ACC112 (cell line): ENCODE measurements around the gene EPG5.
"Not testable (repeated sequence)": the region's sequence is repeated elsewhere in the genome, so short reads cannot be mapped to it uniquely, and the experiment has no call there.

Experiments used
- H2AFZ ChIP-seq: fragments of 200-600 bp; sonication (generic); one replicate; pipeline ENCODE4 v1.6.0; 2017; ENCODE audit warnings: antibody characterized with exemption, low read length; ENCODE audit not compliant: unreplicated experiment
- H3K27ac ChIP-seq: fragments of 200-600 bp; sonication (generic); 2 replicates; pipeline ENCODE4 v1.5.1; 2014; ENCODE audit warnings: low read depth, mild to moderate bottlenecking, antibody characterized with exemption, low read length, moderate library complexity
- H3K27me3 ChIP-seq: fragments of 200-600 bp; sonication (generic); 2 replicates; pipeline ENCODE4 v1.6.1; 2014; ENCODE audit warnings: mild to moderate bottlenecking, antibody characterized with exemption, low read length, moderate library complexity, mixed read lengths; ENCODE audit not compliant: insufficient read depth
- H3K36me3 ChIP-seq: fragments of 200-600 bp; sonication (generic); 2 replicates; pipeline ENCODE4 v1.6.1; 2016; ENCODE audit warnings: mild to moderate bottlenecking, antibody characterized with exemption, low read length, moderate library complexity, mixed read lengths; ENCODE audit not compliant: insufficient read depth
- H3K4me1 ChIP-seq: fragments of 200-600 bp; sonication (generic); one replicate; pipeline ENCODE4 v1.6.1; 2016; ENCODE audit warnings: low read length, mixed read lengths; ENCODE audit not compliant: insufficient read depth, unreplicated experiment, control insufficient read depth
- H3K4me3 ChIP-seq: fragments of 200-600 bp; sonication (generic); 2 replicates; pipeline ENCODE4 v1.5.1; 2014; ENCODE audit warnings: mild to moderate bottlenecking, low read depth, low read length
- H3K79me2 ChIP-seq: fragments of 200-600 bp; sonication (generic); one replicate; pipeline ENCODE4 v1.6.0; 2016; ENCODE audit warnings: low read length; ENCODE audit not compliant: control insufficient read depth, unreplicated experiment, insufficient read depth

Gene EPG5

DNA sequence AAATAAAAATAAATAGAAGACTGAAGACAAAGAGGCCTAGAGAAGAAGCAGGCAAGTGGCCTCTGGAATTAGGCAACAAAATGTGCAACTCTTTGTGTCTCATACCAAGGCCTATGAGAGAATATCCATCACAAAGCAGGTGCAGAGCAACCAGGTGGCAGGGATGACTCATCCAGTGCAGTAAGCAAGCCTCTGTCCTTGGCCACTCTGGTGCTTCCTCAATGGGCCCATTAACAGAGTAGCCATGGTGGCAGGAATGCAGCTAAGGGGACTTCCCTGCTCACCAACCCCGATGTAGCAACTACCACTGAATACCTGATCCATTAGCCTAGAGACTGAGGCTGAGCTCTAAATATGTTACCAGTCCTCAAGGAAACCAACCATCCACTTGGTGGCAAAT lies 11.0 kb upstream of the EPG5 start:
- no peaks in the 10 kb centered on the region for H3K27me3 ChIP-seq
- H3K27ac ChIP-seq = no peak overlapping the region
- H3K4me1 ChIP-seq = peaks cover 21% of the 10 kb centered on the region
- H3K4me3 ChIP-seq = no peak overlapping the region
- no peaks in the 10 kb centered on the region for H3K36me3 ChIP-seq
- no peak overlapping the region for H2AFZ ChIP-seq
- no peaks in the 10 kb centered on the region for H3K79me2 ChIP-seq

DNA sequence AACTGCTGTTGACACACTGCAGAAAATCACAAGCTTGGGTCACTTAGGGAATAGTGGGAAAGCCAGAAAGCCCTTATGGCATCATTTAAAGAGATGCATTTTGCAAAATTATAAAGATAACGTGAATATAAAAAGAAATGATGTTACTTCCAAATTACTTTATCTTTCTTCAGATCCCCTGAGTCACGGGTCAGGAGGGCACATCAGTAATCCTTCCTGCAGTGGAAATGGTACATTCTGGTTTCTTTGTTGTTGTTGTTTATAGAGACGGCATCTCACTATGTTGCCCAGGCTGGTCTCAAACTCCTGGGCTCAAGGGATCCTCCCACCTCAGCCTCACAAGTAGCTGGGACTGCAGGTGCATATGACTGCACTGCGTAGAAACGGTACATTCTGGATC lies 9.8 kb upstream of the EPG5 start:
- no peak overlapping the region for H3K27ac ChIP-seq
- H2AFZ ChIP-seq = no peak overlapping the region
- H3K36me3 ChIP-seq = no peaks in the 10 kb centered on the region
- H3K27me3 ChIP-seq = no peaks in the 10 kb centered on the region
- no peak overlapping the region for H3K4me3 ChIP-seq
- H3K4me1 ChIP-seq = peaks cover 19% of the 10 kb centered on the region
- no peaks in the 10 kb centered on the region for H3K79me2 ChIP-seq

DNA sequence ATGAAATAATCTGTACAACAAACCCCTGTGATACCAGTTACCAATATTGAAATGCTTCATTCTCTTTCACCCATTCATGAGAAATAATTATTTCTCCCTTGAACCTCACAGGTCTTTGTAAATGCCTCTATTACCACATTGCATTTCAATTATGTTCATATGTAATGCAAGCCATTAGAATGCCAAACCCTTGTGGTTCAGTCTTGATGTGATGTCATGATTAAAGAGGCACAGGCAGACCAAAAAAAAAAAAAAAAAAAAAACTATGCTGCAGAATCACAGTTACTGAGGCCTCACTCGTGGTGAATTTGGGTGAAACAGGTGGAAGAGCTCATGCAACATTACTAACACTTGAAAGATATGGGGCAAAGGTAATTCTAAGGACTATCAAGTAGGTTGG lies 9.4 kb upstream of the EPG5 start:
- Histone ChIP-seq H3K27me3 (no peaks in the 10 kb centered on the region), H2AFZ (no peak overlapping the region), H3K27ac (no peak overlapping the region), H3K4me3 (no peak overlapping the region), H3K4me1 (peaks cover 15% of the 10 kb centered on the region), H3K36me3 (no peaks in the 10 kb centered on the region), H3K79me2 (no peaks in the 10 kb centered on the region)

DNA sequence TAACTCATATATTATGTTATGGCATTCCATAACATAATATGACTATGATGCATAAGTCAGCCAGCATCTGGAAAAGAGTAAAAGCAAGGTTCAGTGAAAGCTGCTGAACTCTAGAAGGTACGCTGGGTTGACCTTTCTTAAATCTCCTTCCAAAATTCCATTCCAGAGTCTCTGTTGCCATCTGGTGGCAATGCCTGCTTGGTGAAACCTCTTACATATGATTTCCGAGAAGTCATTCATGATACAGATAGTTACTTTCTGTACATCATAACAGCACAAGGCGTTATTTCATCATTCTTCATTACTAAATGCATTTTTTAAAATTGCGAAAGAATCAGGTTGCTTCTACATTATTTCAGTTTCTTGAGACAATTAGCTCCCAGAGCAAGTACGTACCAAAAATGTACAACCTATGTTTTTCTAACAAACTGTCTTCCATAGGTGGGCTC lies 7.0 kb upstream of the EPG5 start:
- Histone ChIP-seq H3K27ac (no peak overlapping the region), H3K4me3 (peak overlapping the region; percentile 57), H3K79me2 (no peaks in the 10 kb centered on the region), H3K27me3 (no peaks in the 10 kb centered on the region), H3K36me3 (no peaks in the 10 kb centered on the region), H2AFZ (peak overlapping the region; percentile 65), H3K4me1 (peaks cover 15% of the 10 kb centered on the region)

DNA sequence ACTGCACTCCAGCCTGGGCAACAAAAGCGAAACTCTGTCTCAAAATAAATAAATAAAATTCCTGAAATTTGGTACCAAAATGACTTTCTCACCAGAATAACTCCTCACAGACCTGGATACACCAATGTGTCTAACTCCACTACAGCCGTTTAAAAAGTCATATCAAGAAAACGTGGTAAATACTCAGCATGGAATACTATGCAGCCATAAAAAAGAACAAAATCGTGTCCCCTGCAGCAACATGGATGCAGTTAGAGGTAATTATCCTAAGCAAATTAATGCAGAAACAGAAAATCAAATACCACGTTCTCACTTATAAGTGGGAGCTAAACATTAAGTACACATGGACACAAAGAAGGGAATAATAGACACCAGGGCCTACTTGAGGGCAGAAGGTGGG lies 2.2 kb downstream of the EPG5 start:
- H3K36me3 ChIP-seq = peaks cover 18% of the 10 kb centered on the region
- H3K4me1 ChIP-seq = peaks cover 51% of the 10 kb centered on the region
- not testable (repeated sequence) for H3K27me3 ChIP-seq, H2AFZ ChIP-seq
- peak overlapping the region; percentile 41; the same call in 1 of the 2 replicates for H3K4me3 ChIP-seq
- H3K79me2 ChIP-seq = peaks cover 60% of the 10 kb centered on the region
- peak overlapping the region; percentile 89 for H3K27ac ChIP-seq

DNA sequence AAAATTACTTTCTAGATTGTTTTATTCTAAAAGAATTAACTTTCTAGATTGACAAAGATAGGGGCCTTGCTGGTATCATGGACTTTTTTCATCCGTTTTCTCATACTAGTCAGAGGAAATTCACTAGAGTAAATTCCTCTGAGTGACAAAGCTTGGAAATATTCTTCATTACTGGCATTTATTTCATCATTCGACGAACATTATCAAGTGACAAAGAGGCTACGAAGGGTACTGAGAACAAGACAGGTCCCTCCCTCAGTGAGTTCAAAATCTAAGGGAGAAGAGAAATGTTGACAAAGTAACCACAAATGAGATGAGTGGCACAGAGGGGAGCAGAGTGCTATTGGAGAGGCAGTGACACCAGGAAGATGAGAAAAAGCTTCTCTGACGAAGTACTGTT lies 4.3 kb downstream of the EPG5 start:
- Histone ChIP-seq H3K79me2 (peaks cover 79% of the 10 kb centered on the region), H3K36me3 (peaks cover 18% of the 10 kb centered on the region)

DNA sequence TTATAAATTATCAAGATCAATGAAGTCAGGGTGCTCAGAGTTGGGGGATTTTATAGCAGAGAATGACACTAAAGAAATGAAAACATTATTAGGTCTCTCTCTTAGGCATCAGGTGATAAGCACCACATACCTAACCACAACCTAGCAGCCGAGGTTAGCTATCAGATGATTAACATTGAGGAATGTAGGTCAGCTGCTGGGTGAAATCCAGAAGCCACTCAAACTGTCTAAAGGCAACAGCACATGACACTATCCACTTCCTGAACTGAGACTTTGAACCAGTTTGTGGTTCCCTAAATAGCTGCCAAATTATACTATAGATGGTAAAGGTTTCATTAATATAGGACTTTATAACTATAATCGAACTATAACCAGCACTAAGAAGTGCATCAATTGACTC lies 4.7 kb downstream of the EPG5 start:
- Histone ChIP-seq H3K4me3 (peak overlapping the region; percentile 45), H3K79me2 (peaks cover 83% of the 10 kb centered on the region), H2AFZ (no peak overlapping the region), H3K4me1 (peaks cover 65% of the 10 kb centered on the region), H3K36me3 (peaks cover 21% of the 10 kb centered on the region), H3K27ac (peak overlapping the region; percentile 89), H3K27me3 (no peaks in the 10 kb centered on the region)

More for the DNA sequence above, 4.3 kb downstream of the EPG5 start:
- H3K27ac ChIP-seq = peak overlapping the region; percentile 89
- peaks cover 64% of the 10 kb centered on the region for H3K4me1 ChIP-seq
- H3K4me3 ChIP-seq = 0 out of 2 replicates have a peak overlapping the region, but pooled peaks have one; percentile 25
- H2AFZ ChIP-seq = no peak overlapping the region
- no peaks in the 10 kb centered on the region for H3K27me3 ChIP-seq

DNA sequence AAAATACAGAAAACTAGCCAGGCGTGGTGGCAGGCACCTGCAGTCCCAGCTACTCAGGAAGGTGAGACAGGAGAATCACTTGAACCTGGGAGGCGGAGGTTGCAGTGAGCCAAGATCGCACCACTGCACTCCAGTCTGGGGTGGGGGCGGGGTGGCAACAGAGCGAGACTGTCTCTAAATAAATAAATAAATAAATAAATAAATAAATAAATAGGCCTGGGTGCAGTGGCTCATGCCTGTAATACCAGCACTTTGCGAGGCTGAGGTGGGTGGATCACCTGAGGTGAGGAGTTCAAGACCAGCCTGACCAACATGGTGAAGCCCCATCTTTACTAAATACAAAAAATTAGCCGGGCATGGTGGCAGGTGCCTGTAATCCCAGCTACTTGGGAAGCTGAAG lies 7.6 kb downstream of the EPG5 start:
- H3K4me3 ChIP-seq, H2AFZ ChIP-seq, H3K27me3 ChIP-seq, H3K27ac ChIP-seq: not testable (repeated sequence)
- peaks cover 82% of the 10 kb centered on the region for H3K79me2 ChIP-seq
- peaks cover 31% of the 10 kb centered on the region for H3K36me3 ChIP-seq
- H3K4me1 ChIP-seq = peaks cover 90% of the 10 kb centered on the region

DNA sequence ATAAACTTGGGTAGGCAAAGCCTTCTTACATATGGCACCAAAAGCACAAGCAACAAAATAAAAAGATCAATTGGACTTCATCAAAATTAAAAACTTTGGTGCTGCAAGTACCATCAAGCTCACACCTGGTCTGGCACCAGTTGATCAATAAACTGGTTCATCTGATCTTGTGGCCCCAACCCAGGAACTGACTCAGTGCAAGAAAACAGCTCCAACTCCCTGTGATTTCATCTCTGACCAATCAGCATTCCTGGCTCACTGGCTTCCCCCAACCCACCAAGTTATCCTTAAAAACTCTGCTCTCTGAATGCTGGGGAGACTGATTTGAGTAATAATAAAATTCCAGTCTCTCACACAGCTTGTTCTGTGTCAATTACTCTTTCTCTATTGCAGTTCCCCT lies 8.4 kb downstream of the EPG5 start:
- no peaks in the 10 kb centered on the region for H3K27me3 ChIP-seq
- peak overlapping the region; percentile 86 for H3K27ac ChIP-seq
- H3K4me3 ChIP-seq = peak overlapping the region; percentile 35; the same call in 1 of the 2 replicates
- H3K79me2 ChIP-seq = peaks cover 79% of the 10 kb centered on the region
- peaks cover 90% of the 10 kb centered on the region for H3K4me1 ChIP-seq
- peaks cover 36% of the 10 kb centered on the region for H3K36me3 ChIP-seq
- H2AFZ ChIP-seq = no peak overlapping the region

DNA sequence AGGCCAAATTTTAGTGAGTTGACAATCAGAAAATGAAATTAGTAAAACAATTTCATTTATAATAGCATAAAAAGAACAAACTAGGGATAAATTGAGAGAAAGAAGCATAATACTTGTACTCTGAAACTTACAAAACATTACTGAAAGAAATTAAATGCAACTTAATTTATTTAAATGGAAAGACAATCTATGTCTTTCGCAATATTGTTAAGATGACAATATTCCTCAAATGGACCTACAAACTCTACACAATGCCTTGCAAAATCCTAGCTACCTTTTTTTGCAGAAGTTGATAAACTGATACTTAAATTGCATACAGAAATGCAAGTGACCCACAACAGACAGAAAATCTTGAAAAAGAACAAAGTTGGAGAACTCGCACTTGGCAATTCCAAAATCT lies 9.1 kb downstream of the EPG5 start:
- Histone ChIP-seq H2AFZ (no peak overlapping the region), H3K36me3 (peaks cover 43% of the 10 kb centered on the region), H3K27ac (peak overlapping the region; percentile 86), H3K27me3 (no peaks in the 10 kb centered on the region), H3K79me2 (peaks cover 80% of the 10 kb centered on the region), H3K4me1 (peaks cover 90% of the 10 kb centered on the region), H3K4me3 (peak overlapping the region; percentile 35; the same call in 1 of the 2 replicates)

DNA sequence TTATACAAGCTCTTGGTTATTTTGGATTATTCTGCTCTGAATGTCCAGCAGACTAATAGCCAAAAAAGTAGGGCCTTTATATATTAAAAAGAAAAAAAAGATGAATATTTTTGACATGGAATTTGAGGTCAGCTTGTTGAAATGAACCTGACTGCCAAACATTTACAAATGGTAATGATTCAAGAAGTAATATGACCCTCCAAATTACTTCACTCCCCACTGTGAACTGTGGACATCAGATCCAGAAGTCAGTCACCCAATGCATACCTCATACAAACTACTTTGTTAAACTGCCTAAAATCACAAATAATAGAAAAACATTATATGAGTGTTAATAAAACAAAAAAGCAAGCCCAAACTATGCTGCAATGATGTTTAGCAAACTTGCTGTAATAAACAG lies 10.0 kb downstream of the EPG5 start:
- no peaks in the 10 kb centered on the region for H3K27me3 ChIP-seq
- no peak overlapping the region for H2AFZ ChIP-seq
- peaks cover 88% of the 10 kb centered on the region for H3K4me1 ChIP-seq
- peak overlapping the region; percentile 86 for H3K27ac ChIP-seq
- H3K79me2 ChIP-seq = peaks cover 84% of the 10 kb centered on the region
- H3K36me3 ChIP-seq = peaks cover 52% of the 10 kb centered on the region
- H3K4me3 ChIP-seq = peak overlapping the region; percentile 22; the same call in 1 of the 2 replicates
